Chondrocyte (in vitro differentiated cells): Measurements from ENCODE around the gene KLF16. TPM values are rescaled to one million over a fixed set of nuclear protein-coding genes. Genes with fewer than 3 reads are reported as not detected.

Experiments
- DNase-seq: peaks from one replicate; pipeline ENCODE4 v3.0.0; 2021; ENCODE audit warnings: mixed read lengths, low spot score
- H3K27ac Mint-ChIP-seq: one replicate; pipeline ENCODE4 v1.8.0; 2021; ENCODE audit warnings: mild to moderate bottlenecking, moderate library complexity, mixed read lengths; ENCODE audit not compliant: unreplicated experiment
- H3K27me3 Mint-ChIP-seq: 2 replicates; pipeline ENCODE4 v1.8.0; 2021; ENCODE audit warnings: low read depth, mixed read lengths
- H3K36me3 Mint-ChIP-seq: 2 replicates; pipeline ENCODE4 v1.8.0; 2021; ENCODE audit warnings: low read depth, mixed read lengths
- H3K4me1 Mint-ChIP-seq: 2 replicates; pipeline ENCODE4 v1.8.0; 2021; ENCODE audit warnings: low read depth, mild to moderate bottlenecking, mixed read lengths
- H3K4me3 Mint-ChIP-seq: one replicate; pipeline ENCODE4 v1.8.0; 2021; ENCODE audit warnings: mild to moderate bottlenecking, moderate library complexity, mixed read lengths; ENCODE audit not compliant: unreplicated experiment
- H3K9me3 Mint-ChIP-seq: 2 replicates; pipeline ENCODE4 v1.8.0; 2021; ENCODE audit warnings: low read depth, mixed read lengths
- CTCF ChIP-seq: fragments of 200-600 bp; sonication (generic); IDR thresholded peaks from 2 replicates; pipeline ENCODE4 v1.5.0; 2021; ENCODE audit warnings: antibody characterized with exemption, mild to moderate bottlenecking, moderate library complexity
- total RNA-seq: library from RNA; stranded (reverse); gene quantifications from 3 replicates; pipeline ENCODE4 v1.2.1, GENCODE V29; 2021

The KLF16 gene
- total RNA-seq, 1 donor from 2014 or later, result 38.9 TPM

- H3K27me3 Mint-ChIP-seq, result no peaks in the 10 kb centered on the region
- H3K36me3 Mint-ChIP-seq, result peaks cover 9% of the 10 kb centered on the region
- H3K27ac Mint-ChIP-seq, result no peak overlapping the region
- no peaks in the 10 kb centered on the region for H3K9me3 Mint-ChIP-seq
- no peak overlapping the region for H3K4me3 Mint-ChIP-seq
- no peak for TF ChIP-seq CTCF
- DNase-seq, result no peak
- H3K4me1 Mint-ChIP-seq, result no peaks in the 10 kb centered on the region
These were observed 44.7 kb downstream of the KLF16 start for GRCh38 chr19:1818549-1819195.

GRCh38 chr19:1817553-1818179, 45.7 kb downstream of the KLF16 start:
- no peak overlapping the region for H3K4me3 Mint-ChIP-seq
- no peak for DNase-seq
- no peak for TF ChIP-seq CTCF
- H3K36me3 Mint-ChIP-seq, result peaks cover 9% of the 10 kb centered on the region
- no peak overlapping the region for H3K27ac Mint-ChIP-seq
- H3K4me1 Mint-ChIP-seq, result peaks cover 6% of the 10 kb centered on the region
- H3K27me3 Mint-ChIP-seq, result no peaks in the 10 kb centered on the region
- no peaks in the 10 kb centered on the region for H3K9me3 Mint-ChIP-seq

- Mint-ChIP-seq H3K4me1 (peaks cover 11% of the 10 kb centered on the region), H3K36me3 (peaks cover 7% of the 10 kb centered on the region), H3K27me3 (no peaks in the 10 kb centered on the region), H3K4me3 (no peak overlapping the region), H3K9me3 (no peaks in the 10 kb centered on the region), H3K27ac (no peak overlapping the region)
- DNase-seq, result no peak
- no peak for TF ChIP-seq CTCF
These were observed 46.7 kb downstream of the KLF16 start for GRCh38 chr19:1816530-1817298.

- no peak for TF ChIP-seq CTCF
- Mint-ChIP-seq H3K36me3 (peaks cover 7% of the 10 kb centered on the region), H3K4me3 (no peak overlapping the region), H3K4me1 (peaks cover 15% of the 10 kb centered on the region), H3K27ac (no peak overlapping the region), H3K9me3 (no peaks in the 10 kb centered on the region), H3K27me3 (no peaks in the 10 kb centered on the region)
- no peak for DNase-seq
These were observed 47.5 kb downstream of the KLF16 start for GRCh38 chr19:1815605-1816529.
